Ishikawa (cell line): ENCODE results near the gene REC8.

Experiments used
- CREB1 ChIP-seq: IDR thresholded peaks from 2 replicates; pipeline ENCODE4 v1.6.1; 2012; ENCODE audit warnings: low read depth
- EGR1 ChIP-seq: IDR thresholded peaks from 2 replicates; pipeline ENCODE4 v1.6.1; 2012
- EP300 ChIP-seq: IDR thresholded peaks from 2 replicates; pipeline ENCODE4 v1.6.1; 2012; ENCODE audit warnings: borderline replicate concordance
- FOXM1 ChIP-seq: IDR thresholded peaks from 2 replicates; pipeline ENCODE4 v1.6.1; 2012; ENCODE audit warnings: low read depth, borderline replicate concordance
- MAX ChIP-seq: IDR thresholded peaks from 2 replicates; pipeline ENCODE4 v1.6.1; 2012
- RAD21 ChIP-seq: IDR thresholded peaks from 2 replicates; pipeline ENCODE4 v1.6.1; 2012; ENCODE audit warnings: low read depth
- REST ChIP-seq: IDR thresholded peaks from 2 replicates; pipeline ENCODE4 v1.6.1; 2012; ENCODE audit warnings: low read depth, mild to moderate bottlenecking
- TEAD4 ChIP-seq: IDR thresholded peaks from 2 replicates; pipeline ENCODE4 v1.6.1; 2012
- YY1 ChIP-seq: IDR thresholded peaks from 2 replicates; pipeline ENCODE4 v1.6.1; 2012; ENCODE audit warnings: low read depth

- no peak for TF ChIP-seq TEAD4
- no peak for TF ChIP-seq REST
- TF ChIP-seq YY1: no peak
- TF ChIP-seq EP300: no peak
- TF ChIP-seq EGR1: no peak
- no peak for TF ChIP-seq CREB1
- TF ChIP-seq RAD21: no peak
- TF ChIP-seq MAX: no peak
- TF ChIP-seq FOXM1: no peak
Measured at GRCh38 chr14:24123424-24124417, 48.2 kb upstream of the REC8 start.
